Retinal pigment epithelial cell (primary cell): ENCODE measurements around the gene SH3RF3.

Source experiments
- DNase-seq: peaks from one replicate; pipeline ENCODE4 v3.0.0-alpha.2; 2010; ENCODE audit warnings: low read depth
- H3K4me3 ChIP-seq: 2 replicates; pipeline ENCODE4 v1.5.1; 2011; ENCODE audit warnings: mild to moderate bottlenecking, low read length, control low read depth, moderate library complexity
- TF ChIP-seq, protein P1 (sequence below): conservative IDR thresholded peaks from 2 replicates; pipeline ENCODE4 v1.5.1; 2011; ENCODE audit warnings: low read depth, low read length, control low read depth, inconsistent platforms

The SH3RF3 gene

GRCh38 chr2:109402180-109402579 is 273.2 kb downstream of the SH3RF3 start:
- TF ChIP-seq, protein P1, sequence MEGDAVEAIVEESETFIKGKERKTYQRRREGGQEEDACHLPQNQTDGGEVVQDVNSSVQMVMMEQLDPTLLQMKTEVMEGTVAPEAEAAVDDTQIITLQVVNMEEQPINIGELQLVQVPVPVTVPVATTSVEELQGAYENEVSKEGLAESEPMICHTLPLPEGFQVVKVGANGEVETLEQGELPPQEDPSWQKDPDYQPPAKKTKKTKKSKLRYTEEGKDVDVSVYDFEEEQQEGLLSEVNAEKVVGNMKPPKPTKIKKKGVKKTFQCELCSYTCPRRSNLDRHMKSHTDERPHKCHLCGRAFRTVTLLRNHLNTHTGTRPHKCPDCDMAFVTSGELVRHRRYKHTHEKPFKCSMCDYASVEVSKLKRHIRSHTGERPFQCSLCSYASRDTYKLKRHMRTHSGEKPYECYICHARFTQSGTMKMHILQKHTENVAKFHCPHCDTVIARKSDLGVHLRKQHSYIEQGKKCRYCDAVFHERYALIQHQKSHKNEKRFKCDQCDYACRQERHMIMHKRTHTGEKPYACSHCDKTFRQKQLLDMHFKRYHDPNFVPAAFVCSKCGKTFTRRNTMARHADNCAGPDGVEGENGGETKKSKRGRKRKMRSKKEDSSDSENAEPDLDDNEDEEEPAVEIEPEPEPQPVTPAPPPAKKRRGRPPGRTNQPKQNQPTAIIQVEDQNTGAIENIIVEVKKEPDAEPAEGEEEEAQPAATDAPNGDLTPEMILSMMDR: no peak
- H3K4me3 ChIP-seq: no peak overlapping the region
- no peak for DNase-seq

- no peak for DNase-seq
- TF ChIP-seq, protein P1: no peak
- no peak overlapping the region for H3K4me3 ChIP-seq
These were observed 274.2 kb downstream of the SH3RF3 start for GRCh38 chr2:109402980-109403840.

DNA sequence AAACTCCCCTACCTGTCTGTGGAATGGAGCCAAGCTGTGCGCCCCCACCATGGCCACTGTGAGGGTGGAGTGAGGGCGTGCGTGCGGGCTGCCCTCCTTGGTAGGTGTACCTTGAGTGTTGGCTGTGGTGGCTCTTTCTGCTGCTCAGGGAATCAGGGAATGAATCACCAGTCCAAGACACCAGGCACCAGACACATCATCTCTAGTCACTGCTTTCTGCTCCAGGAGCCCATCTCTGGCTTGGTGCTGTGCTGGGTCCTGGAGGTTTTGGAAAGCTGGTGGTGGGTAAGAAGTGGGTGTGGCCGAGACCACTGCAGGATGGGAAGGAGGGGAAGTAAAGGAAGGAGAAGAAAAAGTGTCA is 274.8 kb downstream of the SH3RF3 start:
- TF ChIP-seq, protein P1: no peak
- H3K4me3 ChIP-seq: no peak overlapping the region
- no peak for DNase-seq

GRCh38 chr2:109404681-109405080 is 275.7 kb downstream of the SH3RF3 start:
- DNase-seq: no peak
- H3K4me3 ChIP-seq: no peak overlapping the region
- TF ChIP-seq, protein P1: no peak

- DNase-seq: no peak
- TF ChIP-seq, protein P1: no peak
- no peak overlapping the region for H3K4me3 ChIP-seq
These were observed 276.9 kb downstream of the SH3RF3 start for GRCh38 chr2:109405873-109406272.

DNA sequence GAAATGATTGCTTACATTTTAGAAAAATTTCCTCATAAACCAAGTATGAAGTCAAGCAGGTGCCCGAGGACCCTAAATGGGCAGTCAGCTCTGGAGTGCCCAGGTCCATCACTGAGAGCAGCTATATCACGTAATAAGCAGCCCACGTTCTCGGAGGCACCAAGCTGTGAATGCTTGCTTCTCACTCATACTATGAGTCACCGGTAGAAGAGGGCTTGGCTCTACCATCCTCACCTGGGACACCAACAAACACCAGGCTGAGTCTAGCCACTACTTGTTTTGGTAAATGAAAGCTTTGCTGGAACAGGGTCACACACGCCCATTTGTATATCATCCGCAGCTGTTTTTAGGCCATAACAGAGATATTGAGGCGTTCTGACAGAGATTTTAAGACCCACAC is 277.3 kb downstream of the SH3RF3 start:
- no peak for DNase-seq
- TF ChIP-seq, protein P1: no peak
- H3K4me3 ChIP-seq: no peak overlapping the region
